Prostate gland (tissue), 2 donors: Measurements from ENCODE around the gene MGAT4C. TPM values are rescaled to one million over a fixed set of nuclear protein-coding genes. Genes with fewer than 3 reads are reported as not detected.
"Not testable (repeated sequence)": the region's sequence is repeated elsewhere in the genome, so short reads cannot be mapped to it uniquely, and the experiment has no call there.

Experiments used
- DNase-seq: peaks from one replicate; pipeline ENCODE4 v3.0.0-alpha.2; 2019; ENCODE audit warnings: low spot score
- H3K27ac ChIP-seq, 2 donors: fragments of 200-600 bp; sonication (generic); 2 replicates each; pipeline ENCODE4 v1.5.1; 2017 to 2019
- H3K27me3 ChIP-seq: fragments of 200-600 bp; sonication (generic); replicated peaks from 2 replicates; pipeline ENCODE4 v1.5.1; 2019; ENCODE audit not compliant: insufficient read depth
- H3K36me3 ChIP-seq, 2 donors: fragments of 200-600 bp; sonication (generic); 1 replicate in 1 of 2; 2 replicates in 1 of 2; pipeline versions ENCODE4 v1.5.1 to v1.8.1; 2017 to 2019
- H3K4me1 ChIP-seq: fragments of 200-600 bp; sonication (generic); replicated peaks from 2 replicates; pipeline ENCODE4 v1.5.1; 2019
- H3K4me3 ChIP-seq, 2 donors: fragments of 200-600 bp; sonication (generic); 2 replicates each; pipeline ENCODE4 v1.5.1; 2017 to 2019
- H3K9me3 ChIP-seq: fragments of 200-600 bp; sonication (generic); 2 replicates; pipeline ENCODE4 v1.5.1; 2017
- CTCF ChIP-seq, 4 experiments: fragments of 200-600 bp in 2 of 4; fragments of 450-650 bp in 2 of 4; sonication (generic) in 2 of 4; IDR thresholded peaks; 1 replicate in 3 of 4; 2 replicates in 1 of 4; pipeline ENCODE4 v1.5.1; 2016 to 2019; ENCODE audit warnings: antibody characterized with exemption in 4 of 4, mild to moderate bottlenecking in 2 of 4, moderate library complexity in 2 of 4
- POLR2A ChIP-seq: fragments of 450-650 bp; IDR thresholded peaks from one replicate; pipeline ENCODE4 v1.6.1; 2016; ENCODE audit warnings: antibody characterized with exemption, mild to moderate bottlenecking
- POLR2AphosphoS5 ChIP-seq: sonication (generic); formaldehyde crosslinking; IDR thresholded peaks from one replicate; pipeline ENCODE4 v1.6.1; 2017; ENCODE audit warnings: antibody characterized with exemption
- WGBS: methylation state at CpG from one replicate; pipeline ENCODE4 v1.1.5; 2018; 5-methylcytosine and 5-hydroxymethylcytosine counted together
- intact Hi-C: fragments of 100-400 bp; cut with DNase I; formaldehyde crosslinking; loops from one replicate; pipeline ENCODE4 v1.14.2; 2022
- total RNA-seq, 2 donors: library from RNA; depleted of rRNA; stranded (reverse); fragments of >200 nt; gene quantifications; one replicate each; pipeline ENCODE4 v1.1.0, GENCODE V29; 2016

Gene MGAT4C
- total RNA-seq, 2 donors from 2014 or later: under 0.01 to 2.6 TPM

- Histone ChIP-seq H3K4me1 (no peaks in the 10 kb centered on the region), H3K4me3 (no peak overlapping the region), H3K36me3 (no peaks in the 10 kb centered on the region), H3K27ac (no peak overlapping the region), H3K9me3 (no peaks in the 10 kb centered on the region), H3K27me3 (no peaks in the 10 kb centered on the region)
- TF ChIP-seq POLR2A (no peak), POLR2AphosphoS5 (no peak), CTCF (IDR thresholded peaks at IDR 0.05) (no peak)
- intact Hi-C loops: no loop called here
- no peak for DNase-seq
- WGBS: 67% methylated on average over 1 of the region's 1 CpG
Observed at GRCh38 chr12:86117711-86118110, 138.5 kb downstream of the MGAT4C start.

- WGBS: 70% methylated on average over 9 of the region's 9 CpGs
- H3K36me3 ChIP-seq: no peaks in the 10 kb centered on the region
- intact Hi-C loops: no loop called here
- H3K27me3 ChIP-seq: no peaks in the 10 kb centered on the region
- TF ChIP-seq POLR2A (no peak), POLR2AphosphoS5 (no peak), CTCF (IDR thresholded peaks at IDR 0.05) (no peak)
- H3K9me3 ChIP-seq: no peaks in the 10 kb centered on the region
- no peak for DNase-seq
- H3K4me3 ChIP-seq: no peak overlapping the region
- no peak overlapping the region for H3K27ac ChIP-seq
- H3K4me1 ChIP-seq: no peaks in the 10 kb centered on the region
Observed at GRCh38 chr12:86104087-86104486, 152.1 kb downstream of the MGAT4C start.

- Histone ChIP-seq H3K27me3 (no peaks in the 10 kb centered on the region), H3K27ac (no peak overlapping the region), H3K4me1 (no peaks in the 10 kb centered on the region), H3K4me3 (no peak overlapping the region), H3K36me3 (no peaks in the 10 kb centered on the region), H3K9me3 (no peaks in the 10 kb centered on the region)
- no peak for DNase-seq
- TF ChIP-seq POLR2AphosphoS5 (no peak), CTCF (IDR thresholded peaks at IDR 0.05) (no peak), POLR2A (no peak)
- intact Hi-C loops: no loop called here
Observed at GRCh38 chr12:86097161-86097560, 159.0 kb downstream of the MGAT4C start.

- no peak overlapping the region for H3K27ac ChIP-seq
- 49% methylated on average over 3 of the region's 3 CpGs for WGBS
- H3K4me1 ChIP-seq: no peaks in the 10 kb centered on the region
- no peaks in the 10 kb centered on the region for H3K36me3 ChIP-seq
- H3K4me3 ChIP-seq: no peak overlapping the region
- TF ChIP-seq POLR2A: no peak
- no peaks in the 10 kb centered on the region for H3K27me3 ChIP-seq
- intact Hi-C loops: no loop called here
- no peaks in the 10 kb centered on the region for H3K9me3 ChIP-seq
- no peak for DNase-seq
Observed at GRCh38 chr12:86091681-86092080, 164.5 kb downstream of the MGAT4C start.

GRCh38 chr12:86081843-86082242 lies 174.3 kb downstream of the MGAT4C start:
- intact Hi-C loops: no loop called here
- Histone ChIP-seq H3K27me3 (no peaks in the 10 kb centered on the region), H3K4me1 (no peaks in the 10 kb centered on the region), H3K9me3 (no peaks in the 10 kb centered on the region), H3K36me3 (no peaks in the 10 kb centered on the region), H3K4me3 (no peak overlapping the region), H3K27ac (no peak overlapping the region)
- TF ChIP-seq POLR2AphosphoS5: no peak
- TF ChIP-seq CTCF (IDR thresholded peaks at IDR 0.05): no peak
- TF ChIP-seq POLR2A: no peak
- DNase-seq: no peak

GRCh38 chr12:86059052-86059451 lies 197.1 kb downstream of the MGAT4C start:
- 84% methylated on average over 4 of the region's 4 CpGs for WGBS
- H3K36me3 ChIP-seq, H3K27me3 ChIP-seq, H3K9me3 ChIP-seq, H3K4me3 ChIP-seq, H3K27ac ChIP-seq, DNase-seq, intact Hi-C loops, H3K4me1 ChIP-seq: not testable (repeated sequence)
